HepG2 (cell line): ENCODE results near the gene RNPEPL1. TPM values are rescaled to one million over a fixed set of nuclear protein-coding genes. Genes with fewer than 3 reads are reported as not detected.
A peak's percentile ranks its signal among the peaks of the same experiment; 100 is the strongest.

Source experiments
- HHEX ChIP-seq: IDR thresholded peaks from 2 replicates; pipeline ENCODE4 v1.6.1; 2016; ENCODE audit warnings: control low read depth
- MED8 ChIP-seq: sonication (generic); formaldehyde crosslinking; IDR thresholded peaks from 2 replicates; pipeline ENCODE4 v1.8.1; 2023; ENCODE audit warnings: mild to moderate bottlenecking, missing genetic modification reagents; ENCODE audit not compliant: insufficient replicate concordance
- NCOA5 ChIP-seq: sonication (generic); formaldehyde crosslinking; IDR thresholded peaks from 2 replicates; pipeline ENCODE4 v1.4.0; 2020; ENCODE audit warnings: missing genetic modification reagents
- PAF1 ChIP-seq: IDR thresholded peaks from 2 replicates; pipeline ENCODE4 v1.6.1; 2016; ENCODE audit warnings: missing genetic modification reagents, missing compliant biosample characterization
- SAP130 ChIP-seq: IDR thresholded peaks from 2 replicates; pipeline ENCODE4 v1.6.1; 2016; ENCODE audit warnings: low read depth
- SMAD1 ChIP-seq: sonication (generic); formaldehyde crosslinking; IDR thresholded peaks from 2 replicates; pipeline ENCODE4 v1.4.0; 2020; ENCODE audit warnings: missing genetic modification reagents, low read depth, mild to moderate bottlenecking, borderline replicate concordance
- SRY ChIP-seq: sonication (generic); formaldehyde crosslinking; IDR thresholded peaks from 2 replicates; pipeline ENCODE4 v1.8.0; 2022; ENCODE audit warnings: mild to moderate bottlenecking, missing genetic modification reagents
- TEAD2 ChIP-seq: sonication (generic); formaldehyde crosslinking; IDR thresholded peaks from 2 replicates; pipeline ENCODE4 v1.9.0; 2021; ENCODE audit warnings: missing genetic modification reagents
- XRCC5 ChIP-seq: fragments of 200-400 bp; formaldehyde crosslinking; optimal IDR thresholded peaks from 2 replicates; pipeline ENCODE3; 2017; ENCODE audit warnings: mild to moderate bottlenecking, low read length
- ZFP62 ChIP-seq: sonication (generic); formaldehyde crosslinking; IDR thresholded peaks from 2 replicates; pipeline ENCODE4 v1.4.0; 2020; ENCODE audit warnings: missing genetic modification reagents
- ZMYM4 ChIP-seq: sonication (generic); formaldehyde crosslinking; IDR thresholded peaks from 2 replicates; pipeline ENCODE4 v1.8.1; 2023; ENCODE audit warnings: mild to moderate bottlenecking, missing genetic modification reagents
- ZNF207 ChIP-seq: fragments of 450-650 bp; IDR thresholded peaks from 2 replicates; pipeline ENCODE4 v1.6.1; 2016; ENCODE audit warnings: antibody characterized with exemption, borderline replicate concordance
- ZNF563 ChIP-seq: sonication (generic); formaldehyde crosslinking; IDR thresholded peaks from 2 replicates; pipeline ENCODE4 v1.8.0; 2022; ENCODE audit warnings: mild to moderate bottlenecking, moderate library complexity, missing genetic modification reagents
- ZNF616 ChIP-seq: sonication (generic); formaldehyde crosslinking; IDR thresholded peaks from 2 replicates; pipeline ENCODE4 v1.5.0; 2020; ENCODE audit warnings: low read depth, mild to moderate bottlenecking, missing genetic modification reagents
- ZNF644 ChIP-seq: IDR thresholded peaks from 2 replicates; pipeline ENCODE4 v1.6.1; 2016; ENCODE audit warnings: low read depth
- ZSCAN12 ChIP-seq: sonication (generic); formaldehyde crosslinking; IDR thresholded peaks from 2 replicates; pipeline ENCODE4 v1.9.0; 2021; ENCODE audit warnings: mild to moderate bottlenecking, missing genetic modification reagents
- ZSCAN31 ChIP-seq: sonication (generic); formaldehyde crosslinking; IDR thresholded peaks from 2 replicates; pipeline ENCODE4 v1.5.0; 2020; ENCODE audit warnings: low read depth, mild to moderate bottlenecking, missing genetic modification reagents
- polyA plus RNA-seq, 8 experiments: library from polyadenylated mRNA; depleted of rRNA in 3 of 8; stranded (reverse) in 7 of 8; unstranded in 1 of 8; fragments of >200 nt; fragmentation: Illumina TruSeq in 4 of 8; extraction: Trizol in 4 of 8; gene quantifications; 2 replicates each; pipeline versions ENCODE4 v1.2.1 to v1.2.3, GENCODE V29; 2011 to 2016; ENCODE audit warnings: low read depth in 4 of 8, missing spikeins in 1 of 8, mixed read lengths in 1 of 8; ENCODE audit not compliant: insufficient read depth in 1 of 8
- total RNA-seq, 5 experiments: library from RNA; depleted of rRNA; stranded (reverse); fragments of >200 nt; fragmentation: Illumina TruSeq; extraction: Trizol; gene quantifications; 2 replicates each; pipeline ENCODE4 v1.2.3, GENCODE V29; 2016; ENCODE audit warnings: low read depth in 1 of 5
- TF ChIP-seq, protein P1 (sequence below): sonication (generic); formaldehyde crosslinking; IDR thresholded peaks from 2 replicates; pipeline ENCODE4 v1.8.1; 2023; ENCODE audit warnings: mild to moderate bottlenecking, missing genetic modification reagents
- TF ChIP-seq, protein P2 (sequence below): sonication (generic); formaldehyde crosslinking; conservative IDR thresholded peaks from 2 replicates; pipeline ENCODE4 v1.4.0; 2020; ENCODE audit warnings: missing genetic modification reagents
- TF ChIP-seq, protein P3 (sequence below): sonication (generic); formaldehyde crosslinking; IDR thresholded peaks from 2 replicates; pipeline ENCODE4 v1.4.0; 2020; ENCODE audit warnings: mild to moderate bottlenecking, low read depth, missing genetic modification reagents
- TF ChIP-seq, protein P4 (sequence below): sonication (generic); formaldehyde crosslinking; IDR thresholded peaks from 2 replicates; pipeline ENCODE4 v1.8.1; 2023; ENCODE audit warnings: mild to moderate bottlenecking, inconsistent platforms, moderate library complexity, missing genetic modification reagents, borderline replicate concordance

RNPEPL1 gene
- total and polyA plus RNA-seq, 2 of the 13 experiments (the other 11 are each of a cell fraction or from before 2014, with no cell fraction given): 13.0 to 18.0 TPM

DNA sequence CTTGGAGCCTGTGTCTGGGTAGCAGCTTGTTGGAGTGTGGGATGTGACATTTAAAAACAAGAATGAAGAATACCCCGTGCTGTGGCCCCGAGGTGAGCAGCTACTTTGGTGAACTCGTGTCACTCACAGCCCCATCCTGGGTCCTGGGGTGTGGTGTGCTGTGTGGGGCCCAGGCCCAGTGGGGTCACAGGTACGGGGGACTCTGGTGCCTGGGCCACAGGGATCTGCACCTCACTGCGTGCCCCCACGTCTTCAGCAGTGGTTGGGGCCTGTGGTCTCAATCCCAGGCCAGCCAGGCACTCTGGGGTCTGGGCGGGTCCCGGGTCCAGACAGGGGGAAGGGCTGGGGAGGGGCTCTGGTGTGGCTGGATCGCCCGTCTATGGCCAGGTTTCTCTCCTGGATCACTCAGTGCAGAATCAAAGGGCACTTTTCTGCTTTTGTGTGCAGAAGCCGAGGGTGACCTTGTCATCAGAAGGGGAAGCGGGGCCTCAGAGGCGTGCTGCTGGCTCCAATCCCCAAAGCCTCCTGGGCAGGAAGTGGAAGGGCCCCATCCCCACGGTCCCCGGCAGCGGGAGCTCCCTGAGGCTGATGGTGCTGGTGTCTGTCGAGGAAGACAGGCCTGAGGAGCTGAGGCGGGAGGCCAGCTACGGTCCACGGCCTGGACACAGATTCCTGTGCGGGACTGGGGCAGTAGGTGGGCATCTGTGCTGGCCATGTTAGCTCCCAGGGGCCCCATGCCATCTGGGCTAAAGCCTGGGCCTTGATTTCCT is 58.4 kb downstream of the RNPEPL1 start (continued):
- TF ChIP-seq, protein P1, sequence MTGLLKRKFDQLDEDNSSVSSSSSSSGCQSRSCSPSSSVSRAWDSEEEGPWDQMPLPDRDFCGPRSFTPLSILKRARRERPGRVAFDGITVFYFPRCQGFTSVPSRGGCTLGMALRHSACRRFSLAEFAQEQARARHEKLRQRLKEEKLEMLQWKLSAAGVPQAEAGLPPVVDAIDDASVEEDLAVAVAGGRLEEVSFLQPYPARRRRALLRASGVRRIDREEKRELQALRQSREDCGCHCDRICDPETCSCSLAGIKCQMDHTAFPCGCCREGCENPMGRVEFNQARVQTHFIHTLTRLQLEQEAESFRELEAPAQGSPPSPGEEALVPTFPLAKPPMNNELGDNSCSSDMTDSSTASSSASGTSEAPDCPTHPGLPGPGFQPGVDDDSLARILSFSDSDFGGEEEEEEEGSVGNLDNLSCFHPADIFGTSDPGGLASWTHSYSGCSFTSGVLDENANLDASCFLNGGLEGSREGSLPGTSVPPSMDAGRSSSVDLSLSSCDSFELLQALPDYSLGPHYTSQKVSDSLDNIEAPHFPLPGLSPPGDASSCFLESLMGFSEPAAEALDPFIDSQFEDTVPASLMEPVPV (CRISPR knock-in tag): peak; percentile 71; the same call in 1 of the 2 replicates
- TF ChIP-seq, protein P2, sequence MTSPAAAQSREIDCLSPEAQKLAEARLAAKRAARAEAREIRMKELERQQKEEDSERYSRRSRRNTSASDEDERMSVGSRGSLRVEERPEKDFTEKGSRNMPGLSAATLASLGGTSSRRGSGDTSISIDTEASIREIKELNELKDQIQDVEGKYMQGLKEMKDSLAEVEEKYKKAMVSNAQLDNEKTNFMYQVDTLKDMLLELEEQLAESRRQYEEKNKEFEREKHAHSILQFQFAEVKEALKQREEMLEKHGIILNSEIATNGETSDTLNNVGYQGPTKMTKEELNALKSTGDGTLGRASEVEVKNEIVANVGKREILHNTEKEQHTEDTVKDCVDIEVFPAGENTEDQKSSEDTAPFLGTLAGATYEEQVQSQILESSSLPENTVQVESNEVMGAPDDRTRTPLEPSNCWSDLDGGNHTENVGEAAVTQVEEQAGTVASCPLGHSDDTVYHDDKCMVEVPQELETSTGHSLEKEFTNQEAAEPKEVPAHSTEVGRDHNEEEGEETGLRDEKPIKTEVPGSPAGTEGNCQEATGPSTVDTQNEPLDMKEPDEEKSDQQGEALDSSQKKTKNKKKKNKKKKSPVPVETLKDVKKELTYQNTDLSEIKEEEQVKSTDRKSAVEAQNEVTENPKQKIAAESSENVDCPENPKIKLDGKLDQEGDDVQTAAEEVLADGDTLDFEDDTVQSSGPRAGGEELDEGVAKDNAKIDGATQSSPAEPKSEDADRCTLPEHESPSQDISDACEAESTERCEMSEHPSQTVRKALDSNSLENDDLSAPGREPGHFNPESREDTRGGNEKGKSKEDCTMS: no peak
- peak; percentile 66; the same call in 1 of the 2 replicates for TF ChIP-seq SMAD1 (CRISPR knock-in tag)
- TF ChIP-seq ZSCAN12 (CRISPR knock-in tag): no peak; the same call in 1 of the 2 replicates
- TF ChIP-seq ZNF616: no peak
- TF ChIP-seq SAP130 (CRISPR knock-in tag): peak; percentile 88
- TF ChIP-seq SRY (CRISPR knock-in tag): peak; percentile 48; the same call in 1 of the 2 replicates
- TF ChIP-seq ZFP62 (CRISPR knock-in tag): no peak
- TF ChIP-seq ZNF644: no peak; the same call in 1 of the 2 replicates
- no peak for TF ChIP-seq NCOA5 (CRISPR knock-in tag)
- TF ChIP-seq ZMYM4 (CRISPR knock-in tag): peak; percentile 91
- TF ChIP-seq MED8 (CRISPR knock-in tag): peak; percentile 76
- TF ChIP-seq, protein P3, sequence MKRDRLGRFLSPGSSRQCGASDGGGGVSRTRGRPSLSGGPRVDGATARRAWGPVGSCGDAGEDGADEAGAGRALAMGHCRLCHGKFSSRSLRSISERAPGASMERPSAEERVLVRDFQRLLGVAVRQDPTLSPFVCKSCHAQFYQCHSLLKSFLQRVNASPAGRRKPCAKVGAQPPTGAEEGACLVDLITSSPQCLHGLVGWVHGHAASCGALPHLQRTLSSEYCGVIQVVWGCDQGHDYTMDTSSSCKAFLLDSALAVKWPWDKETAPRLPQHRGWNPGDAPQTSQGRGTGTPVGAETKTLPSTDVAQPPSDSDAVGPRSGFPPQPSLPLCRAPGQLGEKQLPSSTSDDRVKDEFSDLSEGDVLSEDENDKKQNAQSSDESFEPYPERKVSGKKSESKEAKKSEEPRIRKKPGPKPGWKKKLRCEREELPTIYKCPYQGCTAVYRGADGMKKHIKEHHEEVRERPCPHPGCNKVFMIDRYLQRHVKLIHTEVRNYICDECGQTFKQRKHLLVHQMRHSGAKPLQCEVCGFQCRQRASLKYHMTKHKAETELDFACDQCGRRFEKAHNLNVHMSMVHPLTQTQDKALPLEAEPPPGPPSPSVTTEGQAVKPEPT (CRISPR knock-in tag): no peak
- TF ChIP-seq HHEX (CRISPR knock-in tag): no peak
- no peak for TF ChIP-seq ZNF207
- peak; percentile 80 for TF ChIP-seq XRCC5
- TF ChIP-seq ZSCAN31 (CRISPR knock-in tag): 0 out of 2 replicates have a peak, but pooled peaks have one; percentile 68
- no peak for TF ChIP-seq ZNF563
- TF ChIP-seq, protein P4, sequence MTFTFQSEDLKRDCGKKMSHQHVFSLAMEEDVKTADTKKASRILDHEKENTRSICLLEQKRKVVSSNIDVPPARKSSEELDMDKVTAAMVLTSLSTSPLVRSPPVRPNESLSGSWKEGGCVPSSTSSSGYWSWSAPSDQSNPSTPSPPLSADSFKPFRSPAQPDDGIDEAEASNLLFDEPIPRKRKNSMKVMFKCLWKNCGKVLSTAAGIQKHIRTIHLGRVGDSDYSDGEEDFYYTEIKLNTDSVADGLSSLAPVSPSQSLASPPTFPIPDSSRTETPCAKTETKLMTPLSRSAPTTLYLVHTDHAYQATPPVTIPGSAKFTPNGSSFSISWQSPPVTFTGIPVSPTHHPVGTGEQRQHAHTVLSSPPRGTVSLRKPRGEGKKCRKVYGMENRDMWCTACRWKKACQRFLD (CRISPR knock-in tag): no peak; the same call in 1 of the 2 replicates
- peak; percentile 71; the same call in 1 of the 2 replicates for TF ChIP-seq TEAD2 (CRISPR knock-in tag)
- TF ChIP-seq PAF1 (CRISPR knock-in tag): no peak
